OCI-LY3 (cell line): Measurements from ENCODE around the gene CSNK2B.

Source experiments
- CTCF ChIP-seq: fragments of 200-600, 300-600 bp; sonication (generic); IDR thresholded peaks from 2 replicates; pipeline ENCODE4 v1.5.1; 2014; ENCODE audit warnings: antibody characterized with exemption, low read length, low read depth
- EZH2phosphoT487 ChIP-seq: fragments of 200-600 bp; shearing (Covaris generic); IDR thresholded peaks from 2 replicates; pipeline ENCODE4 v1.6.1; 2018; ENCODE audit warnings: antibody characterized with exemption, mixed run types, low read depth

- TF ChIP-seq CTCF = no peak
- TF ChIP-seq EZH2phosphoT487 = no peak
These were observed 1.7 kb upstream of the CSNK2B start for GRCh38 chr6:31663961-31664789.
